Kidney (tissue), 14 donors: Measurements from ENCODE around the gene ALDH1L1. TPM values are rescaled to one million over a fixed set of nuclear protein-coding genes. Genes with fewer than 3 reads are reported as not detected.

Experiments
- DNase-seq, 5 donors: peaks; one replicate each; pipeline ENCODE4 v3.0.0-alpha.2; 2013 to 2020
- FAIRE-seq: peaks from 2 replicates; lab custom pipeline; 2012; peaks lifted over from hg19 to GRCh38; lab: Jason Lieb, UNC
- H3K27ac ChIP-seq, 2 donors: one replicate each; pipeline ENCODE4 v1.7.0; 2013; ENCODE audit warnings: low read depth in 2 of 2, low read length in 2 of 2, inconsistent platforms in 1 of 2
- H3K27me3 ChIP-seq: one replicate; pipeline ENCODE4 v1.7.1; 2013; ENCODE audit warnings: low read length, inconsistent platforms; ENCODE audit not compliant: control insufficient read depth, insufficient read depth
- H3K36me3 ChIP-seq, 3 donors: one replicate each; pipeline versions ENCODE4 v1.7.0 to v1.7.1; 2013; ENCODE audit warnings: low read length in 3 of 3, control low read depth in 1 of 3, inconsistent platforms in 1 of 3; ENCODE audit not compliant: insufficient read depth in 3 of 3, control insufficient read depth in 2 of 3
- H3K4me1 ChIP-seq, 3 donors: one replicate each; pipeline versions ENCODE4 v1.7.0 to v1.7.1; 2013; ENCODE audit warnings: low read length in 3 of 3, inconsistent platforms in 1 of 3, low read depth in 1 of 3; ENCODE audit not compliant: control insufficient read depth in 2 of 3, insufficient read depth in 2 of 3
- H3K4me3 ChIP-seq, 3 donors: one replicate each; pipeline versions ENCODE4 v1.7.0 to v1.8.1; 2013; ENCODE audit warnings: low read length in 3 of 3, control low read depth in 1 of 3, inconsistent platforms in 1 of 3
- H3K9ac ChIP-seq, 3 donors: one replicate each; pipeline versions ENCODE4 v1.7.0 to v1.7.1; 2013; ENCODE audit warnings: low read length in 3 of 3, control low read depth in 1 of 3, inconsistent platforms in 1 of 3
- H3K9me3 ChIP-seq, 3 donors: one replicate each; pipeline versions ENCODE4 v1.7.0 to v1.7.1; 2013; ENCODE audit warnings: low read length in 3 of 3, control low read depth in 1 of 3, inconsistent platforms in 1 of 3; ENCODE audit not compliant: control insufficient read depth in 2 of 3, insufficient read depth in 1 of 3
- intact Hi-C: fragments of 100-400 bp; cut with DNase I; formaldehyde crosslinking; loops from one replicate; pipeline ENCODE4 v1.11.1; 2022
- polyA plus RNA-seq: library from polyadenylated mRNA; stranded (reverse); fragments of 350-450 nt; fragmentation: Illumina TruSeq; extraction: RNeasy Lipid Tissue Mini Kit (QIAGEN cat#74804); gene quantifications from one replicate; pipeline ENCODE4 v1.2.3, GENCODE V29; 2014; ENCODE audit warnings: low read depth, low replicate concordance; ENCODE audit not compliant: insufficient read depth
- total RNA-seq: library from RNA; stranded (reverse); fragmentation: NEBNext Ultra II Directional; extraction: Animal tissue kit (Norgen Biotek cat#: 25700); gene quantifications from one replicate; pipeline ENCODE4 v1.2.1, GENCODE V29; 2021
- TF ChIP-seq, protein P1 (sequence below): IDR thresholded peaks from 3 replicates; pipeline ENCODE4 v1.5.1; 2012; ENCODE audit warnings: mild to moderate bottlenecking, moderate library complexity, borderline replicate concordance; ENCODE audit not compliant: insufficient read depth; ENCODE audit errors: extremely low read depth
- donor health status: control.
- donor health status: control.
- donor health status: control.
- donor health status: control.
- donor health status: control.
- donor health status: DM: yes; HTN: yes; CAD: no.
- donor health status: Normal renal cell carcinoma (clear cell type).

Gene ALDH1L1
- total and polyA plus RNA-seq, 2 donors from 2014 or later, result 60.0 to 199 TPM

DNA sequence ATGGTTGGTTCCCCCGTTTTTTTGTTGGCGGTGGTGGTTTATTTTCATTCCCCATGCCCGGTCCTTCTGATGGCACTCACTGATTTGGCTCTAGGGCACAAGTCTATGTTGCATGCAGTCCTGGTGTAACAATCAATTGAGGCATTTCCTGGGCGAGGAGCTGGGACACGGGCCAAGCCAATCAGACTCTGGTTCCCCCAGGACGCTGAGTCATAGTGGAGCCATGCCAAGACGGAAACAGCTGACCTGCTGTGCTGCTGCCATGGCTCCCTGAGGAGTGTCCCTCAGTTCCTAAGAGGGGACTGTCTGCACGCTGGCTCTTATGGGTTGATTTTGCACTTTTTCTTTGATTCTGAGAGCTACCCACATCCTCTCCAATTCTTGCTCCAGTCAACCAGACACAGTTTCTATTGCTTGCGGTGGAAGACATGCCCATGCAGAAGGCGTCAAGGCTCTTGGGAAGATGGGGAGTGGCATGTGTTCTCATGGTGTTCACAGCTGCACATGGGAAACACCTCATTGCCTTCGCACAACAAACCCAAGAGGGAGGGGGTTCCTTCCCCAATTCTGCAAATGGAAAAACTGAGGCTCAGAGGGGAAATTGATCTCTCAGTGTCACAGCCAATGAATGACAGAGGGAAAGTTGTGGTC, 28.3 kb upstream of the ALDH1L1 start:
- H3K27ac ChIP-seq, result no peak overlapping the region
- no peaks in the 10 kb centered on the region for H3K27me3 ChIP-seq
- H3K36me3 ChIP-seq, result no peaks in the 10 kb centered on the region
- no peak overlapping the region for H3K4me3 ChIP-seq
- H3K9me3 ChIP-seq, result no peaks in the 10 kb centered on the region
- peak in 3 of 5 donors; percentile 31 to 97 (median 67) for DNase-seq
- TF ChIP-seq, protein P1, sequence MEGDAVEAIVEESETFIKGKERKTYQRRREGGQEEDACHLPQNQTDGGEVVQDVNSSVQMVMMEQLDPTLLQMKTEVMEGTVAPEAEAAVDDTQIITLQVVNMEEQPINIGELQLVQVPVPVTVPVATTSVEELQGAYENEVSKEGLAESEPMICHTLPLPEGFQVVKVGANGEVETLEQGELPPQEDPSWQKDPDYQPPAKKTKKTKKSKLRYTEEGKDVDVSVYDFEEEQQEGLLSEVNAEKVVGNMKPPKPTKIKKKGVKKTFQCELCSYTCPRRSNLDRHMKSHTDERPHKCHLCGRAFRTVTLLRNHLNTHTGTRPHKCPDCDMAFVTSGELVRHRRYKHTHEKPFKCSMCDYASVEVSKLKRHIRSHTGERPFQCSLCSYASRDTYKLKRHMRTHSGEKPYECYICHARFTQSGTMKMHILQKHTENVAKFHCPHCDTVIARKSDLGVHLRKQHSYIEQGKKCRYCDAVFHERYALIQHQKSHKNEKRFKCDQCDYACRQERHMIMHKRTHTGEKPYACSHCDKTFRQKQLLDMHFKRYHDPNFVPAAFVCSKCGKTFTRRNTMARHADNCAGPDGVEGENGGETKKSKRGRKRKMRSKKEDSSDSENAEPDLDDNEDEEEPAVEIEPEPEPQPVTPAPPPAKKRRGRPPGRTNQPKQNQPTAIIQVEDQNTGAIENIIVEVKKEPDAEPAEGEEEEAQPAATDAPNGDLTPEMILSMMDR, result no peak
- intact Hi-C loops, result no loop called here
- H3K9ac ChIP-seq, result no peak overlapping the region
- H3K4me1 ChIP-seq, result peaks cover 0 to 14% (median 14%) of the 10 kb centered on the region in 3 donors
- FAIRE-seq, result no peak

DNA sequence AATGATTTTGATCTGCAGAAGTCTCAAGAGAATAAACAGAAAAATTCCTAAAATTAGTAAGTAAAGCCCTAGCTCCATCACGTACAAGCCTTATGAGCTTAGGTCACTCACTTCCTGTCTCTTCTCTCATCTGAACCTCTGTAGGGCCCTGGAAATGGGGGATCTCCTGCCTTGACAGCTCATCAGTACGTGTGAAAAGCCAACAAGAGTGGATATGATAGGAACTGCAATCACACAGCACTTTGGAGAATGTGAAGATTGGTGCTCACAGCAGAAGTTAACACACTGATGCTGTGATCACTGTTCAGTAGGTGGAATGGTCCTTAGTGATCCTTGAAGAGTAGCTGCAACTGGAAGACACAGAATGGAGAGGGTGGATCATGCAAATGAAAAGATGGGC, 27.8 kb upstream of the ALDH1L1 start:
- Histone ChIP-seq H3K27ac (no peak overlapping the region), H3K4me1 (peaks cover 0 to 14% (median 12%) of the 10 kb centered on the region in 3 donors), H3K9me3 (no peaks in the 10 kb centered on the region), H3K9ac (no peak overlapping the region), H3K4me3 (no peak overlapping the region), H3K36me3 (no peaks in the 10 kb centered on the region), H3K27me3 (no peaks in the 10 kb centered on the region)
- DNase-seq (no peak), FAIRE-seq (no peak)
- intact Hi-C loops, result no loop called here
- TF ChIP-seq, protein P1, result no peak

DNA sequence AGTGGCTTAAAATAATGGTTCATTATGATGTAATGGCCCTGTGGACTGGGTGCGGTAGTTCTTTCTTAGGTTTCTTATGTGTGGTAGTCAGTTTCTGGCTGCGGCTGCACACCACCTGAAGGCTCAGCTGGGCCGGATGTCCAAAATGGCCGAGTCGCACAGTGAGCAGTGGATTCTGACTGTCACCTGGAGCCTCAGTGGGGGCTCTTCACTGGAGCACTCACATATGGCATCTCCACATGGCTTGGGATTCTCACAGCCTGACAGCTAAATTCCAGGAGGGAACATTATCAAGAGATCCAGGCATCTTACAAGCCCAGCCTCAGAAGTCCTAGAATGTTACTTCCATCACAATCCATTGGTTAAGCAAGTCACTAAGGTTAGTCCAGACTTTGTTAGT, 26.8 kb upstream of the ALDH1L1 start:
- no peak overlapping the region for H3K4me3 ChIP-seq
- H3K36me3 ChIP-seq, result no peaks in the 10 kb centered on the region
- H3K4me1 ChIP-seq, result peaks cover 0 to 14% (median 7%) of the 10 kb centered on the region in 3 donors
- no peak for FAIRE-seq
- no peaks in the 10 kb centered on the region for H3K27me3 ChIP-seq
- TF ChIP-seq, protein P1, result no peak
- no peak overlapping the region for H3K27ac ChIP-seq
- H3K9ac ChIP-seq, result no peak overlapping the region
- DNase-seq, result no peak
- intact Hi-C loops, result no loop called here
- no peaks in the 10 kb centered on the region for H3K9me3 ChIP-seq
